ENCODE data around the gene ROR2. TPM values are rescaled to one million over a fixed set of nuclear protein-coding genes. Genes with fewer than 3 reads are reported as not detected.
A peak's percentile ranks its signal among the peaks of the same experiment; 100 is the strongest.

ROR2 gene
- total RNA-seq, 1 experiment from 2014 or later, result not detected

DNA sequence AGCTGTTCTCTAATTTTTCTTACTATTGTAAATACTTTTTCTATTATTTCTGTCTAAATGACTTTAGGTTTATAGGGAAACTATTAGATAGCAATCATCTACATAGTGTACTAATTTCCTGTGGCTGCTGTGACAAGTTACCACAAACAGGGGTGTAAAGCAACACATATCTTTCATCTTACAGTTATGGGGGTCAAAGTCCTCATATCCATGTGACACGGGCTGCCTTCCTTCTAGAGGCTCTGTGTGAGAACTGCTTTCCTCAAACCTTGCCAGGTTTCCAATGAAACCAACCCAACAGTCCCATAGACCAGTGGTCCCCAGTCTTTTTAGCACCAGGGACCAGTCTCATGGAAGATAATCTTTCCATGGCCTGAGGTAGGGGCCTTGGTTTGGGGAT lies 189.1 kb downstream of the ROR2 start:
- H3K4me1 Mint-ChIP-seq (ENCODE audit: low read depth, unreplicated experiment), result peaks cover 9% of the 10 kb centered on the region
- H3K4me3 Mint-ChIP-seq (ENCODE audit: low read depth, unreplicated experiment), result no peak overlapping the region
- no TSS peak for BruUV-seq (replicated peaks)
- H3K27me3 Mint-ChIP-seq (ENCODE audit: unreplicated experiment), result peaks cover 31% of the 10 kb centered on the region
- intact Hi-C loops (cut with micrococcal nuclease; ENCODE audit: unreplicated experiment), result no loop called here
- peaks cover 8% of the 10 kb centered on the region for H3K9me3 Mint-ChIP-seq (ENCODE audit: low read depth, unreplicated experiment)
- no peaks in the 10 kb centered on the region for H3K36me3 Mint-ChIP-seq (ENCODE audit: insufficient read depth, unreplicated experiment)
- DNase-seq, result no peak
- no peak overlapping the region for H3K27ac Mint-ChIP-seq (ENCODE audit: unreplicated experiment)
- CTCF ChIA-PET, result no interaction called here
- TF ChIP-seq, protein P1, sequence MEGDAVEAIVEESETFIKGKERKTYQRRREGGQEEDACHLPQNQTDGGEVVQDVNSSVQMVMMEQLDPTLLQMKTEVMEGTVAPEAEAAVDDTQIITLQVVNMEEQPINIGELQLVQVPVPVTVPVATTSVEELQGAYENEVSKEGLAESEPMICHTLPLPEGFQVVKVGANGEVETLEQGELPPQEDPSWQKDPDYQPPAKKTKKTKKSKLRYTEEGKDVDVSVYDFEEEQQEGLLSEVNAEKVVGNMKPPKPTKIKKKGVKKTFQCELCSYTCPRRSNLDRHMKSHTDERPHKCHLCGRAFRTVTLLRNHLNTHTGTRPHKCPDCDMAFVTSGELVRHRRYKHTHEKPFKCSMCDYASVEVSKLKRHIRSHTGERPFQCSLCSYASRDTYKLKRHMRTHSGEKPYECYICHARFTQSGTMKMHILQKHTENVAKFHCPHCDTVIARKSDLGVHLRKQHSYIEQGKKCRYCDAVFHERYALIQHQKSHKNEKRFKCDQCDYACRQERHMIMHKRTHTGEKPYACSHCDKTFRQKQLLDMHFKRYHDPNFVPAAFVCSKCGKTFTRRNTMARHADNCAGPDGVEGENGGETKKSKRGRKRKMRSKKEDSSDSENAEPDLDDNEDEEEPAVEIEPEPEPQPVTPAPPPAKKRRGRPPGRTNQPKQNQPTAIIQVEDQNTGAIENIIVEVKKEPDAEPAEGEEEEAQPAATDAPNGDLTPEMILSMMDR (IDR thresholded peaks at IDR 0.05; ENCODE audit: unreplicated experiment), result no peak

DNA sequence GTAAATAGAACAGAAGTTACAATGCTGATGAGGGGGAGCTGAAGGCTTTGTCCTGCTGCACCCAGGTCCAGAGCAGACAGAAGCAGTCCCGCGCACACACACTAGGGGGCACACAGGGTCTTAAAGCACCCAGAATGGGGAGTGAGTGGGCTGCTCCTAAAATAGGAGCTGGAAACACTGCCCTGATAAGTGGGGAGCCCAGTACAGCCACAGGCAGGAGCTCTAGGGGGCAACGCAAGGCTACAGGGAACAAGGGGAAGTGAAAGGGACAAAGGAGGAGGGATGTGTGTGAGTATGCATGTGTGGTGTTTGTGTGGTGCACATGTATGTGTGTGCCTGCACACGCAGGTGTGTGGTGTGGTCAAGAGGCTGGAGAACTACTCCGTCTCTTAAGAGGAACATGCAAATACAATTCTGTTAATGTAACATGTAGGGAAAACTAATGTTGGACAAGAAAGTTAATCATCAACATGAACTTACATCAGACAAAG lies 191.5 kb downstream of the ROR2 start:
- H3K36me3 Mint-ChIP-seq (ENCODE audit: insufficient read depth, unreplicated experiment), result no peaks in the 10 kb centered on the region
- H3K27ac Mint-ChIP-seq (ENCODE audit: unreplicated experiment), result peak overlapping the region; percentile 6
- no TSS peak for BruUV-seq (replicated peaks)
- intact Hi-C loops (cut with micrococcal nuclease; ENCODE audit: unreplicated experiment), result no loop called here
- TF ChIP-seq, protein P1 (IDR thresholded peaks at IDR 0.05; ENCODE audit: unreplicated experiment), result peak; percentile 57
- H3K9me3 Mint-ChIP-seq (ENCODE audit: low read depth, unreplicated experiment), result no peaks in the 10 kb centered on the region
- CTCF ChIA-PET, result interaction anchor here (1.1 kb wide), 1 partner anchor 13 kb away, joined by 9 read pairs; no protein-coding TSS in a partner anchor
- H3K4me3 Mint-ChIP-seq (ENCODE audit: low read depth, unreplicated experiment), result no peak overlapping the region
- peak; percentile 42 for DNase-seq
- peaks cover 7% of the 10 kb centered on the region for H3K27me3 Mint-ChIP-seq (ENCODE audit: unreplicated experiment)
- peaks cover 9% of the 10 kb centered on the region for H3K4me1 Mint-ChIP-seq (ENCODE audit: low read depth, unreplicated experiment)

DNA sequence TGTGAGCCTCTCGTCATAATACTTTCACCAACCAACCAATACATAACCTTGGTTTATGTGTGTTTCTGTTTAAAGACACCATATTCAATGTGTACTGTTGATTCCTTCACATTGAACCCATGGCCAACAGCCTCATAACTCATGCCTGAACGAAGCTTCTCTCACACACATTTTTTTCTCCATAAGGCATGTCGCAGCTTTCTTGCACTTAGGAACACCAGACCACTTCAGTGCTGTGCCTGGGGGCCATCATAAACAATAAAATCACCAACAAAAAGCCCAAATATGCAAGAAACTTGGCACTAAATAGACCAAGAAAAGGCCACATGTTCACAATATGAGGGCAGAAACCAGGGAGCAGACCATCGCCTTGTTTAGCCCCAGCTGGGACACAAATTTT lies 192.2 kb downstream of the ROR2 start:
- Mint-ChIP-seq H3K27ac (ENCODE audit: unreplicated experiment) (no peak overlapping the region), H3K4me3 (ENCODE audit: low read depth, unreplicated experiment) (no peak overlapping the region), H3K27me3 (ENCODE audit: unreplicated experiment) (no peaks in the 10 kb centered on the region), H3K9me3 (ENCODE audit: low read depth, unreplicated experiment) (no peaks in the 10 kb centered on the region), H3K4me1 (ENCODE audit: low read depth, unreplicated experiment) (peaks cover 9% of the 10 kb centered on the region), H3K36me3 (ENCODE audit: insufficient read depth, unreplicated experiment) (no peaks in the 10 kb centered on the region)
- DNase-seq, result no peak
- intact Hi-C loops (cut with micrococcal nuclease; ENCODE audit: unreplicated experiment), result no loop called here
- CTCF ChIA-PET, result interaction anchor here (1.1 kb wide), 1 partner anchor 13 kb away, joined by 9 read pairs; no protein-coding TSS in a partner anchor
- TF ChIP-seq, protein P1 (IDR thresholded peaks at IDR 0.05; ENCODE audit: unreplicated experiment), result no peak
- BruUV-seq (replicated peaks), result no TSS peak

DNA sequence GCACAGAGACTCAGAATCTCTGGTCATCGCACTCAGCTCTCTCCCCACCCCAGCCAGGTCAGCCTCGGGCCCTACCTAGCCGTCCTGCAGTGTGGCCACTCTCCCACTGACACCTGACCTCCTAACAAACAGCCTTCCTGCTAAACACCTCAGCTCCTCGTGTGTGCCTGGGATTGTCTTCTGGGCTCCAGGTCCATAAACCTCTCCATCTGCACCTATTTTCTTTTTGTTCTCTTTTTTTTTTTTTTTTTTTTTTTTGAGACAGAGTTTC lies 193.6 kb downstream of the ROR2 start:
- TF ChIP-seq, protein P1 (IDR thresholded peaks at IDR 0.05; ENCODE audit: unreplicated experiment), result no peak
- H3K36me3 Mint-ChIP-seq (ENCODE audit: insufficient read depth, unreplicated experiment), result no peaks in the 10 kb centered on the region

More for the DNA sequence above, 193.6 kb downstream of the ROR2 start:
- no TSS peak for BruUV-seq (replicated peaks)
- intact Hi-C loops (cut with micrococcal nuclease; ENCODE audit: unreplicated experiment), result no loop called here
- Mint-ChIP-seq H3K27ac (ENCODE audit: unreplicated experiment) (no peak overlapping the region), H3K4me1 (ENCODE audit: low read depth, unreplicated experiment) (peaks cover 9% of the 10 kb centered on the region), H3K9me3 (ENCODE audit: low read depth, unreplicated experiment) (no peaks in the 10 kb centered on the region), H3K27me3 (ENCODE audit: unreplicated experiment) (no peaks in the 10 kb centered on the region), H3K4me3 (ENCODE audit: low read depth, unreplicated experiment) (no peak overlapping the region)
- DNase-seq, result no peak
- CTCF ChIA-PET, result interaction anchor here (0.7 kb wide), 1 partner anchor 334 kb away, joined by 3 read pairs; no protein-coding TSS in a partner anchor
